Neutrophil (primary cell): ENCODE measurements around the gene VDAC1.

ENCODE experiments used
- H3K27ac ChIP-seq: fragments of 200-600 bp; sonication (generic); 2 replicates; pipeline ENCODE4 v1.5.1; 2016; ENCODE audit warnings: mild to moderate bottlenecking, moderate library complexity
- H3K27me3 ChIP-seq: fragments of 200-600 bp; sonication (generic); 2 replicates; pipeline ENCODE4 v1.6.0; 2016; ENCODE audit warnings: mild to moderate bottlenecking
- H3K36me3 ChIP-seq: fragments of 200-600 bp; sonication (generic); 2 replicates; pipeline ENCODE4 v1.5.1; 2017
- H3K4me1 ChIP-seq, 2 experiments: fragments of 200-600 bp in 1 of 2; sonication (generic) in 1 of 2; 1 replicate in 1 of 2; 2 replicates in 1 of 2; pipeline versions ENCODE4 v1.5.1 to v1.6.1; 2013 to 2016; ENCODE audit warnings: low read depth in 1 of 2, low read length in 1 of 2, mild to moderate bottlenecking in 1 of 2, moderate library complexity in 1 of 2; ENCODE audit not compliant: control insufficient read depth in 1 of 2, insufficient read depth in 1 of 2
- H3K4me3 ChIP-seq, 2 experiments: fragments of 200-600 bp in 1 of 2; sonication (generic) in 1 of 2; 1 replicate in 1 of 2; 2 replicates in 1 of 2; pipeline ENCODE4 v1.5.1; 2013 to 2016; ENCODE audit warnings: low read depth in 1 of 2, low read length in 1 of 2, mild to moderate bottlenecking in 1 of 2, moderate library complexity in 1 of 2
- H3K9me3 ChIP-seq: fragments of 200-600 bp; sonication (generic); 2 replicates; pipeline ENCODE4 v1.5.1; 2016
- TF ChIP-seq, protein P1 (sequence below): fragments of 200-600 bp; sonication (generic); IDR thresholded peaks from 2 replicates; pipeline ENCODE4 v1.5.1; 2016; ENCODE audit warnings: antibody characterized with exemption

The VDAC1 gene

DNA sequence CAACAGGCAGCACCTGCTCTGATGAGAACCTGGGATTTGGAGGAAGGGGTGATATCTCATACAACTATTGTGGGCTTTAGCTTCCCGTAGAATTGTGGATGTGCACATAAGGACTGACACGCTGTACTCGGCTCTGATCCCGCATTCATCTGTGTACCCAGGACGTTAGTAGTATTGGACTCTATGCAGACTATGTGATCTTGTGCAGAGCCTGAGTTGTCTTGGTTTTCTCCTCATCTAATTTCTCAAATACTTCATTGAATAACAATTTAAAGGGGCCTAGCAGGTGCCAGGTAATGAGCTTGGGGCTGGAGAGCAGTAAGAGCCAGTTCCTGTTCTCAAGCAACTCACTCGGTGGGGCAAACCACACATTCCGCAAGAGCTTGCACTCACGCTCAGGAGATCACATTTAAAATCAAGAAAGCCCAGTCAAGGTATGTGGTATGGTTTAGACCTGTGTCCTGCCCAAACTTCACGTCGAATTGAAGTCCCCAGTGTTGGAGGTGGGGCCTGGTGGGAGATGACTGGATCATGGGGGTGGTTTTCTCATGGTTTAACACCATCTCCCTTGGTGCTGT lies 51.1 kb downstream of the VDAC1 start:
- no peaks in the 10 kb centered on the region for H3K27me3 ChIP-seq
- no peak overlapping the region for H3K4me3 ChIP-seq
- H3K9me3 ChIP-seq, result no peaks in the 10 kb centered on the region
- no peak overlapping the region for H3K27ac ChIP-seq
- TF ChIP-seq, protein P1, sequence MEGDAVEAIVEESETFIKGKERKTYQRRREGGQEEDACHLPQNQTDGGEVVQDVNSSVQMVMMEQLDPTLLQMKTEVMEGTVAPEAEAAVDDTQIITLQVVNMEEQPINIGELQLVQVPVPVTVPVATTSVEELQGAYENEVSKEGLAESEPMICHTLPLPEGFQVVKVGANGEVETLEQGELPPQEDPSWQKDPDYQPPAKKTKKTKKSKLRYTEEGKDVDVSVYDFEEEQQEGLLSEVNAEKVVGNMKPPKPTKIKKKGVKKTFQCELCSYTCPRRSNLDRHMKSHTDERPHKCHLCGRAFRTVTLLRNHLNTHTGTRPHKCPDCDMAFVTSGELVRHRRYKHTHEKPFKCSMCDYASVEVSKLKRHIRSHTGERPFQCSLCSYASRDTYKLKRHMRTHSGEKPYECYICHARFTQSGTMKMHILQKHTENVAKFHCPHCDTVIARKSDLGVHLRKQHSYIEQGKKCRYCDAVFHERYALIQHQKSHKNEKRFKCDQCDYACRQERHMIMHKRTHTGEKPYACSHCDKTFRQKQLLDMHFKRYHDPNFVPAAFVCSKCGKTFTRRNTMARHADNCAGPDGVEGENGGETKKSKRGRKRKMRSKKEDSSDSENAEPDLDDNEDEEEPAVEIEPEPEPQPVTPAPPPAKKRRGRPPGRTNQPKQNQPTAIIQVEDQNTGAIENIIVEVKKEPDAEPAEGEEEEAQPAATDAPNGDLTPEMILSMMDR, result no peak
- peaks cover 34% of the 10 kb centered on the region for H3K36me3 ChIP-seq
- peaks cover 0 to 5% of the 10 kb centered on the region in 2 experiments for H3K4me1 ChIP-seq

DNA sequence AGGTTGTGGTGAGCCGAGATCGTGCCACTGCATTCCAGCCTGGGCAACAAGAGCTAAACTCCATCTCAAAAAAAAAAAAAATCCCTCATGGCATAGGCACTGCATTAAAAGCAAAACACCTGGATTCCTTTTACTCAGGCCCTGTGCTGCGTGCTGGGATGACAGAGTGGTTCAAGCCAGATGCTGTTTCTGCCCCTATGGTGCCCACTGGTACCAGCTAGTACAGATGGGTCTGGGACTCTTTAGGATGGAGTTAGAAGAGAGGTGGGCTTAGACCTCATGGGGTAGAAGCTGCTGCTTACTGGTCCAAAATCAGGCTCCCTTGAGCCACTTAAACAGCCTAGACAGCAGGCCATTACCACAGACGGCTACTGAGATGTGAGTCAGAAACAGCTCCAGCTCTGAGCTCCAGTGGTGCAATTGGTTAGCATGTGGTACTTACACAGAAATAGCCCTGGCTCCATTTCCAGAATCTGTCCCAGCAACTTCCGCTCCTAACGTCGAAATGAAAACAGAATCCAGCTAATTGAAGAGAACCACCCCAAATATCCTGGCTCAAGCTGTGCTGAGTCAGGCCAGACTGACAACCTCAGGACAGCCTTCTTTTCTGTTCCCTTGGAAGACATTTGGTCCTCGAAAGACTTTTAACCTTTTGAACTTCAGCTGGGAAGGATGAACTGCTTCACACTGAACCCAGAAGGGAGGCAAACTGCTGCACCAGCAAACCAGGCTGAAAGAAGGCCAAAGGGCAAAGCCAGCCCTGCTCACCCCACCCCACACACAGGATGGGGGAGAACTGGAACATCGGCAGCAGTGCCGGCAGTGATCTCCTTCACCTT lies 51.8 kb downstream of the VDAC1 start:
- H3K27me3 ChIP-seq, result no peaks in the 10 kb centered on the region
- peaks cover 0 to 5% of the 10 kb centered on the region in 2 experiments for H3K4me1 ChIP-seq
- H3K36me3 ChIP-seq, result peaks cover 29% of the 10 kb centered on the region
- TF ChIP-seq, protein P1, result no peak
- no peak overlapping the region for H3K27ac ChIP-seq
- no peaks in the 10 kb centered on the region for H3K9me3 ChIP-seq
- H3K4me3 ChIP-seq, result no peak overlapping the region

DNA sequence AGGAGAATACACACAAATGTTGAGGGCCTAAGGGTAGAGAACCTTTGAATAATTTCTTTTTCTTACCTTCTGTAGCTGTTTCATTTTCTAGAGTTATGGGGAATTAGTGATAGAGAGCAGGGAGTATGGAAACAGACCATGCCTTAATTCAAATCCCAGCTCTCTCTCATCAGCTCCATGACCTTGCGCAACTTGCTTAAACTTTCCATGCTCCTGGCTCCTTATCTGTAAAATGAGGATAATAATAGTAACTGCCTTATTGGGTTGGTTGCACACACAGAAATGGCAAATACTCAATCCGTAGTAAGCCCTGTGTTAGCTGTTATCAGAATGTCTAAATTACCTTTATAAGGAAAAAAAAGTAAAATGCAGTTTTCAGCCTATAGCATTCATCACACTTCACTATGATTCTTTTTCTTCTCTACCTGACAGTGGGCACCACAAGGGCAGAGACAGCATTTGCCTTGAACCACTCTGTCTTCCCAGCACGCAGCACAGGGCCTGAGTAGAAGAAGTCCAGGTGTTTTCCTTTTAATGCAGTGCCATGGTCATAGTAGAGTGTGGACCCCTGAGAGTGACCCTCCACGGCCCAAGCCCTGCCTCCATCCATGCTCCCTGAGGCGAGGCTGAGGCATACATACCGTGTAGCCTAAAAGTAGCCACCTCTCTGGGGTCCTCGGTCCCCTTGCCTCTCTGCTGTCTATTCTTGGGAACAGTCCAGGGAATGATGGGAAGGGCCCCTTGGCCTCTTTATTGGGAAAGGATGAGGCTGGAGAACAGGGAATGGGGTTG lies 53.8 kb downstream of the VDAC1 start:
- TF ChIP-seq, protein P1, result no peak
- no peaks in the 10 kb centered on the region for H3K27me3 ChIP-seq
- no peaks in the 10 kb centered on the region for H3K9me3 ChIP-seq
- peaks cover 11% of the 10 kb centered on the region for H3K36me3 ChIP-seq
- H3K27ac ChIP-seq, result no peak overlapping the region
- H3K4me3 ChIP-seq, result no peak overlapping the region
- no peaks in the 10 kb centered on the region for H3K4me1 ChIP-seq

DNA sequence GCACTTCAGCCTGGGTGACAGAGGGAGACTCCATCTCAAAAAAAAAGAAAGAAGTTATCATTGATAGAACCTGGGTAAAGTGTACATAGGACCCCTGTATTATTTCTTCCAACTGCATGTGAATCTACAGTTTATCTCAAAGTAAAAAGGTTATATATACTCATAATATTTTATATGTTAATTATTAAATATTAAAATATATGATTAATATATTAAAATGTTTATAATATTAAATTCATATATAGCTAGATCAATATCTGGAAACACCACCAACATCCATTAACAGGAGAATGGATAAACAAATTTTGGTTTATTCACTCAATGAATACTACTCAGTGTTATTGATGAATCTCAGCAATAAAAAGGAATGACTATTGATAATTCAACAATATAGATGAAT lies 56.1 kb downstream of the VDAC1 start:
- H3K27ac ChIP-seq, result no peak overlapping the region
- H3K4me1 ChIP-seq, result no peaks in the 10 kb centered on the region
- TF ChIP-seq, protein P1, result no peak
- no peaks in the 10 kb centered on the region for H3K9me3 ChIP-seq
- H3K27me3 ChIP-seq, result no peaks in the 10 kb centered on the region
- H3K36me3 ChIP-seq, result no peaks in the 10 kb centered on the region
- no peak overlapping the region for H3K4me3 ChIP-seq

DNA sequence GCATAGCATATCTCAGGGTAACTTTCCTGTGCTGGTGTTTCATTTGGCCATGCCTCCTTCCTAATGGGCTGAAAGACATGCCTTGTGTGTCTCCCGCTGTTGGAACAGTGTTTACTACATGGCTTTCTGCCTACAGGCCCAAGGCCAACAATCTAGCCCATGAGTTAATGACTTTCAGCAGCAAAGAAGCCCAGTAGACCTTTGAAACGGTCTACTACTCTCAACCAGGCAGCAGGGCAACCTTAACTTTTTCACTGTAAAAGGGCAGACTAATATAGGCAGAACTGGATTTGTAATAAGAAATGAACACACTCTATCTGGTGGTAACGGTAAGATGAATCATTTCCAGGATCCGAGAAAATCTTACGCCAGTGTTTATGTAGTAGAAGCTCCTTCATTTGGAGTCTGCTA lies 57.3 kb downstream of the VDAC1 start:
- Histone ChIP-seq H3K4me3 (no peak overlapping the region), H3K9me3 (no peaks in the 10 kb centered on the region), H3K4me1 (no peaks in the 10 kb centered on the region), H3K27me3 (no peaks in the 10 kb centered on the region), H3K36me3 (no peaks in the 10 kb centered on the region), H3K27ac (no peak overlapping the region)
- TF ChIP-seq, protein P1, result no peak
